HFF-Myc (cell line): ENCODE results near the gene DOCK3.
A peak's percentile ranks its signal among the peaks of the same experiment; 100 is the strongest.

Experiments
- DNase-seq: peaks from one replicate; pipeline ENCODE4 v3.0.0-alpha.2; 2011; ENCODE audit warnings: low read depth; ENCODE audit errors: extremely low read depth
- H3K4me3 ChIP-seq: replicated peaks from 2 replicates; pipeline ENCODE4 v1.5.1; 2011; ENCODE audit warnings: low read depth, mild to moderate bottlenecking, control low read depth, low read length
- TF ChIP-seq, protein P1 (sequence below): IDR thresholded peaks from 2 replicates; pipeline ENCODE4 v1.5.1; 2012; ENCODE audit warnings: mild to moderate bottlenecking, low read depth, low read length, control low read depth; ENCODE audit errors: missing control alignments

The DOCK3 gene

DNA sequence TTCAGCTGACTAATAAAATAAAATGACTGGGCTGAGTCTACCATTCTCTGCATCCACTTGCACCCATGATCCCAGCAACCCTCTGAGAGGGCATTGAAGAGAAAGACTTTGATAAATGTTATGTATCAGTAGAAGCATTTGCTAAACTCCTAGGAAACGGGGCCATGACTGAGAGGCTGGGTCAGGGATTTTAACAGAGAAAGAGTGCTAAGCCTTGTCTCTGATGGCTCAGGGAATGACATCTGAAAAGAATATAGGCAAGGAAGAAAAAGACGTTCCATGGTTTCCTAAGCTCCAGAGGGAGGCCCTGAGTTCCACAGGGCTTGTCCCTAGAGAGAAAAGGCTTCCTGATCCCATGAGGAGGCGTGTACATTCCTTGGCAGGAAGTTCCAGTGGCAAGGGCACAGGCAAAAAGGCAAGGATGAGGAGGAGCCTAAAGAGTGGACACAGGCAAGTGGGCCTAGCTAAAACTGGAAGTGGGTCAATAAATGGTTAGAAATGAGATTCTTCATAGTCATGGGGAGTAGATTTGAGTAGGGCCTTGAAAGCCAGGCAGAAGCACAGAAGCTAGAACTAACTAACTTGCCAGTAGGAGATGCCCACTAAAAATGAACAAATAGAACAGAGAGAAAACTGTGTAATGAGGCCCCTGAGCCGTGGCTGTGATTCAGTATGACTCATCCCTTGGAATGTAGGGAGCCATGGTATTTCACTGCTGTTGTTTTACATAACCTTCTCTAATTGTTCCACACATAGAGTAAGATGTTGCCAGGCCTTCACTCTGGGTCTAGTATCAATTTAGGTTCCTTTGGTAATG lies 665.5 kb downstream of the DOCK3 start:
- no peak overlapping the region for H3K4me3 ChIP-seq
- TF ChIP-seq, protein P1, sequence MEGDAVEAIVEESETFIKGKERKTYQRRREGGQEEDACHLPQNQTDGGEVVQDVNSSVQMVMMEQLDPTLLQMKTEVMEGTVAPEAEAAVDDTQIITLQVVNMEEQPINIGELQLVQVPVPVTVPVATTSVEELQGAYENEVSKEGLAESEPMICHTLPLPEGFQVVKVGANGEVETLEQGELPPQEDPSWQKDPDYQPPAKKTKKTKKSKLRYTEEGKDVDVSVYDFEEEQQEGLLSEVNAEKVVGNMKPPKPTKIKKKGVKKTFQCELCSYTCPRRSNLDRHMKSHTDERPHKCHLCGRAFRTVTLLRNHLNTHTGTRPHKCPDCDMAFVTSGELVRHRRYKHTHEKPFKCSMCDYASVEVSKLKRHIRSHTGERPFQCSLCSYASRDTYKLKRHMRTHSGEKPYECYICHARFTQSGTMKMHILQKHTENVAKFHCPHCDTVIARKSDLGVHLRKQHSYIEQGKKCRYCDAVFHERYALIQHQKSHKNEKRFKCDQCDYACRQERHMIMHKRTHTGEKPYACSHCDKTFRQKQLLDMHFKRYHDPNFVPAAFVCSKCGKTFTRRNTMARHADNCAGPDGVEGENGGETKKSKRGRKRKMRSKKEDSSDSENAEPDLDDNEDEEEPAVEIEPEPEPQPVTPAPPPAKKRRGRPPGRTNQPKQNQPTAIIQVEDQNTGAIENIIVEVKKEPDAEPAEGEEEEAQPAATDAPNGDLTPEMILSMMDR = no peak
- DNase-seq = peak; percentile 87

DNA sequence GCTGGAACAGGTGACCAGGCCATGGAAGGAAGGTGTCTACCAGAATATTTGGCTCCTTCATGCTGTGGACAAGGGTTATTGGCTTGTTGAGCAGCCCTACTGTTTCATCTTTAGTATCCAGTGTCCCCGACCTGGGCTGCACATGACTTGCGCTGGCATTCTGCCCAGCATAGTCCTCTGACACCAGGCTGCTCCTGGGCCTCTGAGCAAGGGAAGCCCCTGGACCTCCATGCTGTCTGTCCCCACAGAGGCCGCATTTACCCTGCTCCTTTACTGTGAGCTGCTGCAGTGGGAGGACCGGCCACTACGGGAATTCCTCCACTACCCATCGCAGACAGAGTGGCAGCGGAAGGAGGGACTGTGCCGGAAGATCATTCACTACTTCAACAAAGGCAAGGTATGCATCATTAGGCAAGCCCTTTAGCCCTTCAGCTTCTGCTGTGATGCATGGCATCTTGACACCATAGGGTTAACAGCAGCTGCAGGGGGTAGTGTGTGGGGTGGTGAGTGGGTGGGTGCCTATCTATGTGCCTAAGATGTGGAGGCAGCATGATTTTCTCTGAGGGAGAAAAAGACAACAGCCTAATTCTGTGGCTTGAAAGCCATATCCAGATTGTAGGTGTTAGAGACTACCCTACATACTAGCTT lies 666.4 kb downstream of the DOCK3 start:
- H3K4me3 ChIP-seq = no peak overlapping the region
- no peak for DNase-seq
- TF ChIP-seq, protein P1 = no peak

DNA sequence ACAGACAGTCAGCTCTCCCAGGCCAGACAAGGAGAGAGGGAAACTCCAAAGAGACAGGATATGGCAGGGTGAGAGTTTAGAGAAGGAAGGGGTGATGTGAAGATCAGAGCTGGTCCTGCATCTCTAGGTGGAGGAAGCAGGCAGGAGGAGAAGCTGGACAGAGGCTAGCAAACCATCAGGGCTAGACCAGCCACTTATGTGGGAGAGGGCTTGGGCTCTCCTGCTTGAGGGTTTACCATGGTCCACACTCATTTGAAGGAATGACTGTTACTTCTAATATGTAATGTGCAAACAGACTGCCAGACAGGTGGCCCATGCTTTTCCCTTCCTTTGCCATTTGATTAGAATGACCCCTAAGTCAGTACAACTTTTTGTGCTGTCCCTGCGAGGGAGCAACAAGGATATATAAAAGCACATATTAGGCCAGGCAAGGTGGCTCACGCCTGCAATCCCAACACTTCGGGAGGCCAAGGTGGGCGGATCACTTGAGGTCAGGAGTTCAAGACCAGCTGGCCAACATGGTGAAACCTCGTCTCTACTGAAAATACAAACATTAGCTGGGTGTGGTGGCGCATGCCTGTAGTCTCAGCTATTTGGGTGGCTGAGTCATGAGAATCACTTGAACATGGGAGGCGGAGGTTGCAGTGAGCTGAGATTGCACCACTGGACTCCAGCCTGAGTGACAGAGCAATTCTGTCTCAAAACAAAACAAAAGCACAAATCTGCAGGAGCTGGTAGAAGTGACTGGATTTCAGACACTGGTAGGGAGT lies 669.4 kb downstream of the DOCK3 start:
- no peak for DNase-seq
- no peak overlapping the region for H3K4me3 ChIP-seq
- TF ChIP-seq, protein P1 = no peak

DNA sequence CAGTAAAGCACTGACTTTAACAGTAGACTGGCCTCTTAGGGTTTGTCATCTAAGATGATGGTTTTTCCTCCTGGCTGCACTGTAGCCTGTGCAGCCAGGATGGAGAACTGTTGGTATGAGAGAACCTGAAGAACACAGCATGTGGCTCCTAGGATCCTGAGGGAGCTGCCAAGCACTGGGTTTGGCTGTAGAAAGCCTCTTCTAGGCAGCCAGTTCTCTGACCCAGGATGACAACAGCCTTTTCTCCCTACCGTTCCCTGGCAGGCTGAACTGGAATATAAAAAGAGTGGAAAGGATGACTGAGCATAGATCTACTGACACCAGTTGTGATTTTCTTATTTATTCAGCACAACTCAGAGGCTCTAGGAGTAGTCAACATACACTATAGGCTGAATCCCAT lies 676.0 kb downstream of the DOCK3 start:
- TF ChIP-seq, protein P1 = no peak
- no peak for DNase-seq

DNA sequence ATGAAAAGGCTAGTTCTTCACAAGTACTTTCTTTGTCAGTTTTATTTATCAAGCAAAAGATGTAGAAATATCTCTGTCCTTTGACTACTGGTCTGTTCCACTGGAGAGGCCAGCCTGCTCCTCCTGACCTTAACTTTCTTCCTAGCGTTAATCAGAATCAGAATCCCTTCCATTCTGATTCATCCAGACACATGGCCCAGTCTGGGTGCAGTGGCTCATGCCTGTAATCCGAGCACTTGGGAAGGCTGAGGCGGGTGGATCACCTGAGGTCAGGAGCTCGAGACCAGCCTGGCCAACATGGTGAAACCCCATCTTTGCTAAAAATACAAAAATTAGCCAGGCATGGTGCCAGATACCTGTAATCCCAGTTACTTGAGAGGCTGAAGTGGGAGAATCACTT lies 678.4 kb downstream of the DOCK3 start:
- DNase-seq = no peak
- no peak overlapping the region for H3K4me3 ChIP-seq
- TF ChIP-seq, protein P1 = no peak

More for the DNA sequence above, 676.0 kb downstream of the DOCK3 start:
- H3K4me3 ChIP-seq = no peak overlapping the region

DNA sequence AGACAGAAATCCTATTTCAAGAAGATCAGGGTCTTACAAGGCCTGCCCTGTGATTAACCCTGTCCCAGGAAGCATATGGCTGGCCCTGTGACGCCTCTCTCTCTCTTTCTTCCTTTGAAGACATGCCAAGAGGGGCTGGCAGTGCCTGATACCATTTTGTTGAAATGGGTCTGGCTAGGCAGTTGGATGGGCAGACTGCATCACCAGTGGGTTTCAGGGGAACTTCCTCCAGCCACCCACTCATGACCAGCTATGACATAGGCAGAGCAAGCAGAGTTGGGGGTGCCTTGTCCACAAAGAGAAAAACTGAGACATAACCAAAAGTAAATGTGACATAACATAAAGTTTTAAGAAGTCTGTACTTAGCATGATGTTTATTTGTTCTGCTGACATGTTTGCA lies 679.0 kb downstream of the DOCK3 start:
- TF ChIP-seq, protein P1 = no peak
- DNase-seq = no peak
- H3K4me3 ChIP-seq = no peak overlapping the region
